ENCODE measurements around the gene STT3B.

The STT3B gene

DNA sequence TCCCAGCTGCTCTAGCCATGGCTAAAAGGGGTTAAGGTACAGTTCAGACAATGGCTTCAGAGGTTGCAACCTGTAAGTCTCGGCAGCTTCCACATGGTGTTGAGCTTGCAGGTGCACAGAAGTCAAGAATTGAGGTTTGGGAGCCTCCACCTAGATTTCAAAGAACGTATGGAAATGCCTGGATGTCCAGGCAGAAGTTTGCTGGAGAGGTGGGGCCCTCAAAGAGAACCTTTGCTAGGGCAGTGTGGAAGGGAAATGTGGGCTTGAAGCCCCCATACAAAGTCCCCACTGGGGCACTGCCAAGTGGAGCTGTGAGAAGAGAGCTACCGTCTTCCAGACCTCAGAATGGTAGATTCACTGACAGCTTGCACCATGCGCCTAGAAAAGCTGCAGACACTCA, 73.7 kb downstream of the STT3B start:
- DNase-seq = no peak

DNA sequence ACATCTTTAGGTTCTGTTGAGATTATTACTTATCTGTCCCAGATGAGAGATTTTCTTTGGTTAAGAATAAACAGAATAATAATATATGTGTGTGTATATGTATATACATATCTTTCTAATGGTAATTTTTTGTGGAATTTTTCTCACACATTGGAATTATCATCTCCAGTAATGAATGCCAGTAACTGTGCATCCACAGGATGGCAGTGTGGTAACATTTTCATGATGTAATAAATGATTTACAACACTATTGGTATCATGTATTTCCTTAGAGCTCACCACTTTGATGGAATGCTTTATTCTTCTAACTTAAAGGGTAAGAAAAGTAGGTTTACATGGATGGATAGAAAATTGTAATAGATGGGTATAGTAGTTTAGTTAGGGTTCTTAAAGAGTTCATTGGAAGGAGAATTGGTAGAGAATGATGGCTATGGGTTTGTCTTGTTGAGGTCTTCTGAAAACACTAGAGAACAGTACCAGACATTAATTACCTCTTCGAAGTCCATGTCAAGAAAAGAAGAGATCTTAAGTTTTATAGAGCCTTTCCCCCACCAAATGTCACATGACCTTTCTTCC, 78.1 kb downstream of the STT3B start:
- DNase-seq = peak; percentile 27

DNA sequence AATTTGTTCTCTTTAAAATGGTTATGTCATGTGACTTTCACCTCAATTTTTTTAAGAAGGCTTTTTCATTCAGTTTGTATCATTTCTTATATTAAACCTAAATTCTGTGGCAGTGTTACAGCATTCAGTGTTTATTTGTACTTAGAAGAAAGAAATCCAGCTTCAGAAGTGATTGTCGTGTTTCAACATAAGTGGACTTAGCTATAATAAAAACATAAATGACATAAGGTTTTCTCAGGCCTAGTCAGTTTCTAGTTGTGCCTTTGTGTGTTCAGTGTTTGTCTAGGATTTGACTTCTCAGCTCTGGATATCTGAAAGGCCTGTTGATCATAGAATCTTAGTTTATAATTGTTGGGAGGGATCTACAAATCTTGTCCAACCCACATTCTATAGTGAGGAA, 80.5 kb downstream of the STT3B start:
- no peak for DNase-seq

DNA sequence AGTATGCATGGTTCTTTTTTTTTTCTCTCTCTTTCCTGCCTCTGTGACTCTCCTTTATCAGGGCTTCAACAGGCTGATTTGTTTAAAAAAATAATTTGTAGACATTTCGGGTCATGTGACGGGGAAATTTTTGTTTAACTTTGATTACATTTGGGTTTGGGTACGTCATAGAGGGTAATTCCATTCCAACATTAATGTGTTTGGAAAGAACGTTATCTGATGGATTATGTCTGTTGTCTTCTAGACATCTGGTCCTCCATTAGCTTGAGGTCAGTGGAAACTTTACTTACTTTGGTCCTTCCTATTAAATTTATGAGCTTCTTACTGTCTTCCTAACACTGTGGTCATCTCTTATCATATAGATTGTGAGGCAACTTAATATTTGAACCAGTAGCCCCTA, 80.9 kb downstream of the STT3B start:
- peak; percentile 4 for DNase-seq

DNA sequence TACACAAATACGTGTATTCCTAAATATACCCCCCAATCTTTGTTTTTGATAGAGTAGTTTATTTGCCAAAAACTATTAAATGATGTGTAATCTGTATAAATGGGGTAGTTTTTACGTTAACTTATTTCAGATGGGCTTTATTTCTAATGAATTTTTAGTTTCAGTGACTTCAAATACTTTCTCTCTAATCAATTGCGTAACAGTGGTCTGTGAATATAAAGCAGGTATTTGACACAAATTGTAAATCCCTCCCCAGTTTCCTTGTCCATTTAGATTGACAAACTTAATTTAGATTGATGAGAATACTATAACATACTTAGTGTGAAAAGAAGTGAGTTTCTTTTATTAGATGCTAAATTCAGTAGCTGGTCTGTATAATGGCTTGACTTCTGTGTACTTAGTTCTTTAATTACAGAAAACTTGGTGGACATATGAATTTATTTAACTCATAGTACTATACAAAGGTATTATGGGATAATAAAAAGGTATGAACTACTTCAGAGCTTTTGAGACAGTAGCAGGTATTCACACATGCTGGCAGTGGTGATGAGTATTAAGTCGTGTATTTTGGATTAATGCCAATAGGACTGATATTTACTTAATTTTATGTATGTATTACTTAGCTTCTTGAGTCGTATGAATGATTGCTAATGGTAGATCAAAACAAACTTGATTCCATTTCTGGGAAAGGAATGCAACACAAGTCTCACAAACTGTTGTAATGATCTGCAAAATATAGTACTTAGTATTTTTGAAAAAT, 81.6 kb downstream of the STT3B start:
- no peak for DNase-seq

DNA sequence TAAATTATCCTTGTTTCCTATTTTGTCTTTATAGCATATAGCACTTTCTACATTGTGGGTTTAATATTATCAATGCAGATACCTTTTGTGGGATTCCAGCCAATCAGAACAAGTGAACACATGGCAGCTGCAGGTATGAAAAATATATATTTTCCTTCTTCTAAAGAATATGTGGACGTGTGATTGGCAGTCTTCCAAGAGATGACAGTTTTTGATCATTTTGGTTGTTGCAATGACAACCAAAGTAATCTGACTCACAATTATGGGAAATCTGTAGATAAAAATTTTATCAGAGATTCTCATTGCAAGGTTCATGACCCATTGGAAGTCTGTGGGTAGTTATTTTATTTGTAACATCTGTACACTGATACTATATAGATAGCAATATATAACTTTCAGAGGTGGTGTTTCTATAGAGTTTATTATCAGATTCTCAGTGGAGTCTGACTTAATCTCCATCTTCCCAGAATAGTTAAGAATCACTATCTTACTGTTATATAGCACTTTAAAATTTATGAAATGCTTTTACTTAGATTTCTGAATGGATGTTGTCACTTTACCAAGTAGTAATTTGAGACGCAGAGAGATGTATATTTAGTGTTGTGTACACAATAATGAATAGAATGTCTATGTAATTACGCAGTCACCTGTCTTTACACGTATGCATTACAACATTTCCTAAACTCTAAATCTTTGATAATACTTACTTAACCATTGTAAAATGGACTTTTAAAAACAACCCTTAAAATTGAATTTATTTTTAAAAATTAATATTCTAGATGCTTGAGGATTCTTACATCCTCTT, 82.5 kb downstream of the STT3B start:
- no peak for DNase-seq

DNA sequence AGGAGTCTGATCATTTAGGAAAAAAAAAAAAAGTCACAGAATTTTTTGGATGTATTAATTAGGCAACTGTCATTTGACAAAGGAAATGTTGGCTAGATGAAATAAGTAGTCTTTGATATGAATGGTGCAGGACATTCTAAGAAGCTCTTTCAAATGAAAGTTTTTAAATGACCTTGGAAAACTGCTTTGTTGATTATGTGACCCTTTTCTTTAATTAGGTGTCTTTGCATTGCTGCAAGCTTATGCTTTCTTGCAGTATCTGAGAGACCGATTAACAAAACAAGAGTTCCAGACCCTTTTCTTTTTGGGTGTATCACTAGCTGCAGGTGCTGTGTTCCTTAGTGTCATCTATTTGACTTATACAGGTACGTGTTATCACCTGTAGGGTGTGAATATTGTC, 84.0 kb downstream of the STT3B start:
- no peak for DNase-seq

DNA sequence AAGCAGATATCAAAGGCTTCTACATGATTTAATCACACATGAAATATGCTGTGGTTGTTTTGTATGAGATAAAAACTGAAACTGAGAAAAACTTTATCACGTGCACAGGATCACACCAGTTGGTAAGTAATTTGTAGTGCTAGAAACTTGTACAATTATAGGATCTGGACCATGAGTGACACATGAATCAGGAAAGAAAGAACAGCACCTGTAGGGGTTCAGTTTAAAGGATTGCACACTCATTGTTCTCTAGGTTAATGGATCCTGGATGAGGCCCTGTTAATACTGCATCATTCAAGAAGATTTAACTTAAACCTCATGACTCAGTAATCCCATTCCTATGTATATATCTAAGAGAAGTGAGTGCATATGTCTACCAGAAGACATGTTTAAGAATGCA, 87.9 kb downstream of the STT3B start:
- DNase-seq = peak; percentile 18

DNA sequence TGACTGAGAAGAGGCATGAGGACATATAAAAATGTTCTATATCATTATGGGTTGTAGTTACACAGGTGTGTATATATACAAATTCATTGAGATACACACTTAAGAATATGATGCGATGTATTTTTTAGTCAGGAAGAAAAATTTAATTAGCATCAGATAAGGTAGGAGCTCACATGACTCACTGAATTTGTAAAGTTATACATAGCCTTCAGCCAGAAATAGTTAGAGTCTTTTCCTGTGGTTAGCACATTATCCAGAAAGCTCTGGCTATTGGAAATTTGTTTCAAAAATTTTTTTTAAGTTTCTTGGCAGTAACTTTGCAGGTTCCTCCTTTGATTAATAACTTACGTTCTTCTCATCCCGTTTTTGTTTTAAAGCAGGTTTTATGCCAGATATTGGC, 88.6 kb downstream of the STT3B start:
- DNase-seq = peak; percentile 10

DNA sequence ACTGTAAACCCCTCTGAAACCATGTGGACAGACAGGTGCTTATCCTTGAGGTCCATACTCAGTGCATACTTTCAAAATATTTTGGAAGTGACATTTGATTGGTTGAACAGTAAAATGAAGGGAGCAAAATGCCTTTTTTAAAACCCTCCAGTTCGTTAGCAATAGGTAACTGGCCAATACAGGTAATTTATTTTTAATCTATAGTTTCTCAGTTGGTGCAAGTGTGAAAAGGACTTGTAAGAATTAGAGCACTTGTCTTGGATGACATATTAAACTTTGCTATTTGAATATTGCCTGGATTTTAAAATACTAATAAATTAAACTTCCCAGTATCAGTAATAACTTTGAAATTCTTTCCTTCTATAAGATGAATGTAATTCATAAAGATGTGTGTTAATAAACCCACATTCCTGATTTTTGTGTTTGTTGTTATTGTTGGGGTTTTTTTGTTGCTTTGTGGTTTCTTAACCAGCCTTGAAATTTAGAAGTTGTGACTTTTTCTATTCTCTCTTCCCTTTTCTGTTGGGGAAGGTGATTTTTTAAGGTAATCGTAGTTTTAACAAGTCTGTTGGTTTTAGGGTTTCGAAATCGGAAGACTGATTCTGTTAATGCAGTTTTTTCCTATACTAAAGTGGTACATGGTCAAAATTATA, 90.0 kb downstream of the STT3B start:
- no peak for DNase-seq

DNA sequence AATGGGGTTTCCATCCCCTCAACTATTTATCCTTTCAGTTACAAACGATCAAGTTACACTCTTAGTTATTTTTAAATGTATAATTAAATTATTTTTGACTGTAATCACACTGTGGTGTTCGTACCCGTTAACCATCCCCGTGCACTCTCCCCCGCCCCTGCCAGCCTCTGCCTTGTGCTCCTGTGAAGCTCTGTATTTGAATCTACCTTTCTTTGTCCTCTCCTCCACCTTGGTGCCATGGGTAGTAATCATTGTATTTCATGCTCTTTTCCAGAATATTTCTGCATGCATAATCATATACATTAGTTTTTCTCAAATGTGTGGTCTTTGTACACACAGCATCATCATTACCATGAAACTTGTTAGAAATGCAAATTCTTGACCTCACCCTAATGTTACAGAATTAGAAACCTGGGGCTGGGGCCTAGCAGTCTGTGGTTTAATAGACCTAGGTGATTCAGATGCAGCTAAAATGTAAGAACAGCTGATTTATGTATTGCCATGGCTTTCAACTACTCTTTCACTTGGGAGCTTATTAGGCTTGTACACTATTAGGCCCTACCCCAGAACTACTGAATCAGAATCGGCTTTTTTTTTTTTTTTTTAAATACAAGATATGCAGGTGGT, 91.5 kb downstream of the STT3B start:
- no peak for DNase-seq

DNA sequence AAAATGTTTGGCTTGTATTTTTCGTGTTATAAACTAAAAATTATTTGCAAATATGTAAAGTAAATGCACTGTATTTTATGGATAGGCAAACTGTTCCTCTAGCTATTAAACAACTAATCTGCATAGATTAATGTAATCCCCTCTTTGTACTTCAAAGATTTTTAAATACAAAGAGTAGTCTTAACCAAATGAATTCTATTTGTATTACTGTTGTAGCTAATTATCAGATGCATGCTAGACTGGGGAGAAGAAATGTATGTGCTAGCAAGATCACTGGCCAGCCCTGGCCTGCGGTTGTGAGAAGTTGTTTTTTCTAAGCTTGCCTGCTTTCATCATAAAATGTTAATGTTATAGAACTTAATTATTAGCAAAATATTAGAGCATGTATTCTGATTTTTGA, 92.6 kb downstream of the STT3B start:
- no peak for DNase-seq

DNA sequence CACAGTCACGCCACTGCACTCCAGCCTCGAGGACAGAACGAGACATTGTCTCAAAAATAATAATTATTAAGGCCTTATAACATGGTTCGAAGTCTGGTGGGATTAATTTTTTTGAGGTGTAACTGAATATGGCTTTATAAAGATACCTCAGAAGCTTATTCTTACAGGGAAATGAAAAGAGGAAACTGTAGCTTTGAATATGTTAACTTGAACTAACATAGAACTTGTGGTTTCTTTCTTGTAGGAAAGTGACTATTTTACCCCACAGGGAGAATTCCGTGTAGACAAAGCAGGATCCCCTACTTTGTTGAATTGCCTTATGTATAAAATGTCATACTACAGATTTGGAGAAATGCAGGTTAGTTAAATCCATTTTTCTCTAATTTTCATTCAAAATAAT, 96.3 kb downstream of the STT3B start:
- no peak for DNase-seq

DNA sequence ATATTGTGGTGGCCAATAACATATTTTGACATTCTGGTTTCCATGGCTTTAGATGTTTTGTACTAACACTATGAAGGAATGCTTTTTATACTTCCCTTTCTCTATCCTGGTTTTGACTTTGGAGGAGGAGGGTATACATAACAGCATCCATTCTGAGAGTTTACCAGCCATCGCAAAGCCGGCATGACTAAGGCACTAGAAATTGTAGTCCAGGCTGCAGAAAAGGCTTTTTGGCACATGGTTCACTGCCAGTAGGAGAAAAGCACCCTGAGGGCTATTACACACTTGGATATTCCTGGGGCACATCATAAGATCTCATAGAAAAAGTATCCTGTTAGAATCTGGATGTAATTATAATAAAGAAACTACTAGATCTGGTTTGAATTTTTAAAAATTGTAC, 101.8 kb downstream of the STT3B start:
- peak; percentile 64 for DNase-seq

DNA sequence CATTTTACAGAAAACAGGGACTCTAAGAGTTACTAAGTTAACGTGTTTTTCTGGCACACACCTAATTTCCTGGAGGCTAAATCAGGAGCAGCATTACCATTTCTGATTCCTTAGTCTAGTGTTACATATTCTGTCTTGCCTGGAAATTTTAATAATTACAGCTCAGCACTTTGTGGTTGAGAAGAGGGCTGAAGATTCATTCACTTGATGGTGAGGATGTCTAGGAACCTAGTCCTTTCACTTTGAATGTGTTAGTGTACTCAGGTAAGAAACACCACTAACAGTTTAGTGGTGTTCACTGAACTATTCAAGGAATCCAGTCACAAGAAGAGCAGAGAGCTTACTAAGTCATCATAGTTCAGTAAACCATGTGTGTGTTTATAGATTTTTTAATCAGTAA, 102.8 kb downstream of the STT3B start:
- DNase-seq = no peak

DNA sequence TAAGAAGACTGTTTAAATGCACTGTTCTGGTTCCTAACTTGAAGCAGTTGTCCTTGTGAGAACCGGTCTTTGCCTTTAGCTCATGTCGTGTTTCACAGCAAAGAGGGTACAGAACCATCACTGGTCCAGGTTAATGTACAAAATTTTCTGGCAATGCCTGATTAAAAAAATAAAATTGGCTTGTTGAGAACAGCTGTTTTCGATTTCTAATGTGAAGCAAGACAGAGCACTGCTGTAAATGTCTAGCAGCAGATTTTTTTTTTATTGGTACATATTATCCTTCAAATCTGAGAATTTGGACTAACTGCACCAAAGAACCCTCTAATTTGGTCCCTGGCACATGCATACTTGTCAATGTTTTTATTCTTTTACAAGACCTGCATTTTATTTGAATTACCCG, 103.3 kb downstream of the STT3B start:
- no peak for DNase-seq

DNA sequence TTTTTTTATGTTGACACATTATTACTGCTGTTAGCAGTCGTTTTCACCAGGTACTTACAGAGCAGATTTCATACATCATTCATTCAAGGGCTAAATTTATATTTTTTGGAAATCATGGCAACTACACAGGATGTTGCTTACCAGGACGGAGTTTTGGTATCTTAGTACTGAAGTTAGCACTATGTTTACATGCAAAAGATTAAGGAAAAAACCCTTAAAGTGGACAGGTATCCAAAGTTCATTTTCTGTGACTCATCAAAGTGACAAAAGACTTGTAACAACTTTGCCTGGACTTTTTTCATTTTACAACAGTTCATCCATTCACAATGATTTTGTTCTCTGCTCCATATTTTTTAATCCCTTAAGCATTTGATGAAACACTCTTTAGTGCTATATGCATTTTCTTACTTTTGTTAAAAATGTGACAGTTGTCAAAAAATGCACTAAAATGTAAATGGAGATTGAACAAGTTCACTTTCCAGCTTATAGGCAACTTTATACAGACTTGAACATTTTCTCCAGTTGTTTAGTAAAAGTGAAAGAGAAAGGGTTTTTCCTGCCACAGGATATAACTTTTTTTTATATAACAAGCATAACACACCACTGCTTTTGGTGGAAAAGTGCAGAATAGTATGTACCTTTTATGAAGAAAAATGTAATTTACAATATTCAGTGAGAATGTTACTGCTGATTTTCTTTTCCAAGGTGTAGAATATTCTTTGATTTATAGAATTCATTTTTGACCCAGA, 104.1 kb downstream of the STT3B start:
- DNase-seq = no peak

DNA sequence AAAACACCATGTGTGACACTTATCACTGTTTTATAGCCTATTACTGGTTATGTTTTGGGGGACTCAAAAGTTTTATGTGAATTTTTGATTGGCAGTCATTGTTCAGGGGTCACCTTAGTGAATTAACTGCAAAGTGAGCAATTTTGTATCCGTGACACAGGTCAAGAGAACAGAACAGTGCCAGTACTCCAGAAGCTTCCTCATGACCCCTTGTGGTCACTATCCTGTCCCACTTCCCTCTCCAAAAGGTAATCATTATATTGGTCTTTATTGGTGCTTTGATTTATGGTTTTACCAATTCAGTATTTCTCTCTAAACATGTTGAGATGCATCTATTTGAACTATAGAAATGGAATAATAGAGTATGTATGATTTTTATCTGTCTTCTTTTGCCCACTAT, 107.1 kb downstream of the STT3B start:
- no peak for DNase-seq

DNA sequence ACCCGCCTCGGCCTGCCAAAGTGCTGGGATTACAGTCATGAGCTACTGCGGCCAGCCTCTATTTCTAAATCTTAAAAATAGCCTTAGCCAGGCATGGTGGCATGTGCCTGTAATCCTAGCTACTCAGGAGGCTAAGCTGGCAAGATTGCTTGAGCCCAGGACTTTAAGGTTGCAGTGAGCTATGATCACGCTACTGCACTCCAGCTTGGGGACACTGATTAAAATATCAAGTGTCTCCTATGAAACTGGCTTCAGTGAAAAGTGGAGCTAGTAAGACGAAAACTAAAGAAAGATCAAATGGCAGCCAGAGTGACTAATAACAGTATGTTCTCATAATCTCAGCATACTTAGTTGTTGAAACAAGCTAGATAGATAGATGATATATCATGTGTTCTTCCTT, 112.5 kb downstream of the STT3B start:
- no peak for DNase-seq

DNA sequence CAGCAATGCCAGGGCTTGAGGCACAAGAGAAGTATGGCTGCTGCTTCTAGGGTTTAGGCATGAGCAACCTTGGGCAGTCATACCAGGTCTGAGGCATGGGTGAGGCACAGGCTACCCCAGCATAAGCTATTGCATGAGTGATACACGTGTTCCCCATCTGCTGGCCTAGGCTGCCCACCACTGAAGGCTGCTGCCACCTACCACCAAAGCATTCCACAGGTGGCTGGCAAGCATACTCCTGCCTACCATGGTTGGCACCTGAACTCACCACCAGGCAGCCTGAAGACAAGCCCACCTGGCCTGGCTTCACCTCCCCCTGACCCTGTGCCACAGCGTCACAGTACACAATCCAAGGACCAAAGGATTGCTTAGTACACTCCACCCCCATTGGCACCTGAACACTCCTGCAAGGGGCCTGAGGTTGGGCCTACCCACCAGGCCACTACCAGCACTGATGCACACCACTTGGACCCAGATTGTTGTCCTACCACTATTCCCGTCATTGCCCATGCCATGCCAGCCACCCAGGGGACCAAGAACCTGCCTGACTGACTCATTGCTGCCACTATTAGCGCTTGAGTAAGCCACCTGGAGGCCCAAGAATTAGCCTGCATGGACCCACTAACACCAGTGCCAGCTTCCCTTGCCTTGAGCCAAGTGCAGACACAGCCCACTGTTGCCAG, 115.7 kb downstream of the STT3B start:
- DNase-seq = no peak

DNA sequence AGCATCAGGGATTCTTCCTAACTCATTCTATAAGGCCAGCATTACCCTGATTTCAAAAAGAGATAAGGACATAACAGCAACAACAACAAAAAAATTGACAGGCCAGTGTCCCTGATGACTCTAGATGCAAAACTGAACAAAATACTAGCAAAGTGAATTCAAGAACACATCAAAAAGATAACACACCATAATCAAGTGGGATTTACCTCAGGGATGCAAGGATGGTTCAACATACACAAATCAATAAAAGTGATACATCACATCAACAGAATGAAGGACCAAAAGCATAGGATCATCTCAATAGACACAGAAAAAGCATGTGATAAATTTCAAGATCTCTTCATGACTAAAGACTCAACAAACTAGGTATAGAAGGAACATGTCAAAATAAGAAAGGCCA, 119.6 kb downstream of the STT3B start:
- DNase-seq = no peak

DNA sequence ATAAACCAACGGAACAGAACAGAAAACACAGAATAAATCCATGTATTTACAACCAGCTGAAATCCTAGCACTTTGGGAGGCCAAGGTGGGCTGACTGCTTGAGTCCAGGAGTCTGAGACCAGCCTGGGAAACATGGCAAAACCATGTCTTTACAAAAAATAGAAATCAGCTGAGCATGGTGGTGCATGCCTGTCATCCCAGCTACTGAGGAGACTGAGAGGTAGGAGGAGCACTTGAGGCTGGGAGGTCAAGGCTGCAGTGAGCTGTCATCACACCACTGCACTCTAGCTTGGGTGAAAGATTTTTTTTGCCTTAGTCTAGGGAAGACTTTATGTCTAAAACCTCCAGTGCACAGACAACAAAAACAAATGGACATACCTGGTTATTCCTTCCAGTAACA, 120.7 kb downstream of the STT3B start:
- no peak for DNase-seq

Measured in fibroblast of skin of abdomen (primary cell).